GM18867 (cell line): ENCODE data around the gene SCFD2.
"Not testable (repeated sequence)": the region's sequence is repeated elsewhere in the genome, so short reads cannot be mapped to it uniquely, and the experiment has no call there.

Source experiments
- ATAC-seq: cut with Tn5 transposase; IDR thresholded peaks from one replicate; pipeline ENCODE4 v1.9.1; 2021; ENCODE audit warnings: mild to moderate bottlenecking, moderate library complexity; ENCODE audit not compliant: unreplicated experiment

The SCFD2 gene

DNA sequence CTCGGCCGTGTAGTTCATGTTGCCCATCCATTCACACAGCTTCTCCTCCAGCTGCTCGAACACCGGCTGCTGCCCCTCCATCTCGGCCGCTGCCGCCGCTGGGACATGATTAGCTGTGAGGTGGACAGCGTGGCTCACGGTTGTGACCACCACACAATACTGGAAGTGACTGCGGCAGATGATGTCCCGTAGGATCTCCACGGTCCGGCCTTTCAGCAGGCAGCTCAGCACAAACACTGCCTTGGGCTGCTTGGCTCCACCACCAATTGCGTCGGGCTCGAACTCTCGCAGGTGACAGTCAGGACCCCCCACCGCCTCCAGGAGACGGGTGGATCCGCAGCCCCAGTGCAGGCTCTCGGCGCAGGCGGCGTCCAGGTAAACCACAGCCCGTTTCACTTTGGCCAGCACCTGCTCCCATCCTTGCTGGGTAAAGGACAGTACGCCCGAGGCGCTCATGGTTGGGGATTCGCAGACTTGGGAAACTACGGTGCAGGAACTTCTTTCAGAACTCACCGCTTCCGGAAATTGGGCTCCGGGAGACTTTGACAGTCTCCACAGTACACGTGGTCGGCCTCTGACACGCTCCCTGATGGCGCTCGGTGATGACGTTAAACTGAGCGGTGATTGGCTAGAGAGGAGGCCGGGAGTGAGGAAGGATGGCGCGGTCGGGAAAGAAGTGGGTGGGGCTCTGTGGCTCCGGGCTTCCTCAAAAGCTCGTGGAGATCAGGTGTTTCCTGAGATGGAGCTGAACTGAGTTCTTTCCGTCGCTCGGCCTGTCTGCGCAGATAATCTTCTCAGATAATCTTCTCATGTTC, at the start of gene SCFD2:
TSS of gene SCFD2 (minus strand) at position 576 of the 815 bp plus-strand sequence.
- peak; percentile 98 for ATAC-seq

DNA sequence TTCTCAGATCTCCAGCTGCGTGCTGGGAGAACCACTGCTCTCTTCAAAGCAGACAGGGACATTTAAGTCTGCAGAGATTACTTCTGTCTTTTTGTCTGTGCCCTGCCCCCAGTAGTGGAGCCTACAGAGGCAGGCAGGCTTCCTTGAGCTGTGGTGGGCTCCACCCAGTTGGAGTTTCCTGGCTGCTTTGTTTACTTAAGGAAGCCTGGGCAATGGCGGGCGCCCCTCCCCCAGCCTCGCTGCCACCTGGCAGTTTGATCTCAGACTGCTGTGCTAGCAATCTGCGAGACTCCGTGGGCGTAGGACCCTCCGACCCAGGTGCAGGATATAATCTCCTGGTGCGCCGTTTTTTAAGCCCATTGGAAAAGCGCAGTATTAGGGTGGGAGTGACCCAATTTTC, 43.6 kb upstream of the SCFD2 start:
- ATAC-seq, result not testable (repeated sequence)

DNA sequence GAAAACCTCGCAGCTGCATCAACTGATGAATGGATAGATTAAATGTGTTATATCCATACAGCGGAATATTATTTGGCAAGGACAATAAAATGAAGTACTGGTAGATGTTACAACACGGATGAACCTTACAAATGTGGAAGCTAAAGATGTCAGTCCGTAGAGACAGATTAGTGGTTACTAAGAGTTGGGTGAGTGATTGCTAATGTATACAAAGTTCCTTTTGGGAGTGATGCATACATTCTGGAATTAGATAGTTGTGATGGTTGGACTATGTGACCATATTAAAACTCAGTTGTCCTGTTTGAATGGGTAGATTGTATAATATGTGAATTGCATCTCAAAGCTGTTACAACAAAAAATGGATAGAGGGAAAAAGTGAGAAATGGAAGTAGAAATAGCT, 14.4 kb upstream of the SCFD2 start:
- no peak for ATAC-seq

DNA sequence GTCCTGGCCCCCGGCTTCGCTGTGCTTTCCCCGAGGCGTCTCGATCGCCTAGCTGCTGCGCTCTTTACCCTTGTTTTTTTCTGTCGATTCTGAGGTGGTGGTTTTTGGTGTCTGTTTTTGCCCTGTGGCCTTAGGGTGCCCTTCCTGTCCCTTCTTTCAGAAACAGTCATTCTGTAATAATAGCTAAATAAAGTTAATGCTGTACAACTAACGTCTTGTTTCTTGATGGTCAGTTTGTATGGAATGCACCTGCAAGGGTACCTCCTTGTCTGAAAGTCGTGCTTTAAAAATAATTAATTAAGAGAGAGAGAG, 12.3 kb upstream of the SCFD2 start:
- ATAC-seq, result peak; percentile 48

DNA sequence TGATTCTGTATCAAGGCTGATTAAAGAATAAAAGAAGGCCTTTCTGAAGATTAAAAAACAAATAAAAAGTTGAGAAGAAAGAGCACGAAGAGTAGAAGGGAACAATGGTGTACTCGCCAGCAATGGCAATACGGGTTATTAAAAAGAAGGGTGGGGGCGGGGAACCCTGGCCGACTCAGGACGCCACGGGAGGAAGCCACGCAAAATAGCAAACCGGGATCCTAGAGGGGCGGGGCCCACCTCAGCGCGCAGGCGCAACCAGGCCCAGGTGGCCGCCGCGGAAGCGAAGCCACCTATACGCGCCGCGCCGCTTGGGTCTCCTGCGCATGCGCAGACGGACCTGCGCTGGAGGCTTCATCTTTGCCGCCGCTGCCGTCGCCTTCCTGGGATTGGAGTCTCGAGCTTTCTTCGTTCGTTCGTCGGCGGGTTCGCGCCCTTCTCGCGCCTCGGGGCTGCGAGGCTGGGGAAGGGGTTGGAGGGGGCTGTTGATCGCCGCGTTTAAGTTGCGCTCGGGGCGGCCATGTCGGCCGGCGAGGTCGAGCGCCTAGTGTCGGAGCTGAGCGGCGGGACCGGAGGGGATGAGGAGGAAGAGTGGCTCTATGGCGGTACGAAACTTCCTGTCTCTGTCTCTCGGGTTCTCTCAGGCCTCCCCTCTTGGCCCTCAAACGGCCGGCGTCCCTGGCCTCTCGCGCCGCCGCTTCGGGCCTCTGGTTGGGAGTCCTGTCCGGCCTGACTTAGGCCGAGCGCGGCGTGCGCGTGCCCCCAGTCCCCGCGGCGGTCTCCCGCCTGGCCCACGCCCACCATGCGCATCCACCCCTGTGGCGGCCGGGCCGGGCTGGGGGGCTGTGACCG, 11.7 kb upstream of the SCFD2 start, which contains the start of gene FIP1L1:
TSS of gene FIP1L1 (plus strand) at position 323 of the 852 bp plus-strand sequence. CDS start at position 521, 198 bp downstream.
- peak; percentile 87 for ATAC-seq

DNA sequence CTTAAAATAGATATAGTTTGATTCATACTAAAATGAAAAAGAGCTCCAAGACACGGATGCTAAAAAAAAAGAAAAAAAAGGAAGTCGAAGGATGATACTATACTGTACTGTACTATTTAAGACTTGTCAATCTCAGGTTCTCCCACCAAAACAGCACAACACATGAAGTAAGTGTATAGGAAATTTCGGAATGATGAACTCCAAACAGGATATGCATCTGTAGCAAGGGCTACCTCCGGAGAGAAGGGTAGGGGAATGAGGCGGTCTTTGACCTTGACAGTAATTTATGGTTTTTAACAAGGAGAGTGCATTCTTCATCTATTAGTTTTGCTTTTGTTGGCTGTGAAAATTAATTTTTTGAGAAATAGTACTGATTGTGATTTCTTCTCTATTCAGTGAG, 11.0 kb upstream of the SCFD2 start:
- no peak for ATAC-seq

DNA sequence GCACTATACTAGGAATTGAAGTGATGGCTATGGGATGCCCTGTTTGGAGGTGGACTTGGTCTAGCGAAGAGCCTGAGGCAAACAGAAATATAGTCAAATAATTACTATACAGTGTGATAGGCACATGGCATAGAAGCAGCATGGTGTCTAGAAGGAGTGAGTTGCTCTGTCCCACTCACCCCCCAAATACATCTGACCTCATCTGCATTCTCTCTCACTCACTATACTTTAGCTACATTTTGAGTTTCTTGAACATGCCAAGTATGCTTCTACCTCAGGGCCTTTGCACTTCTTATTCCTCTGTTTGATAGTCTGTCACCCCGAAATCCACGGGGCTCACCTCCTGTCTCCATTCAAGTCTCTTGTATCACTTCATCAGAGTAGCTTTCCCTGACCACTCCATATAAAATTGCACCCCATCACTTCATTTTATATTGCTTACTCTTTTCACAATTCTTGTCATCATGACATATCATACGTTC, 9.0 kb upstream of the SCFD2 start:
- ATAC-seq, result no peak

DNA sequence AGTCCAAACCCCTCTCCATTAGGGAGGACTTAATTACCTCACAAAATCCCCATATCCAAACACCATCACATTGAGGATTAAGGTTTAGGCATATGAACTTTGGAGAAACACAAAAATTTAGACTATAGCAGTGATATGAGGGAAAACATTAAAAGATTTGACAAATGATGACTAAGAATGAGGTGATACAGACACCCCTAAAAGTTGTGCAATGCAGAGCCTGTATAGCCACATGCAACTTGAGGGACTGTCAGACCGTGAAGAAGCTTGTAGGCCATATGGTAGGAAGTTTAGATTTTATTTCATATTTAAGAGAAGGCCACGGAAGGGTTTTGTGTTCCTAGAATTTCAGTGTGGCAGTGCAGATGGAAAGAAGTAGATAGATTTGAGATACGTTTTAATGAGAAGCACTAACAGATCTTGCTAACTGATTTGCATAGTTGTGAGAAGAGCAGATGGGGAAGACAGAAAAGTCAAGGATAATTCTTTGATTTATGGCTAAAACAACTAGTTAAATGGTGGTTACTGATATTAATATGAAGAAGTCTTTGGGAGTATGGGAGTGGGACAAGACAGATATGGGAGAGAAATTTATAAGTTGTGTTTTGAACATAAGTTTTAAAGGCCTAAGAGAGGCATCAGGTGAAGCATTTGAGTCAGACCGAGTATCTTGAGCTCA, 6.1 kb upstream of the SCFD2 start:
- no peak for ATAC-seq

DNA sequence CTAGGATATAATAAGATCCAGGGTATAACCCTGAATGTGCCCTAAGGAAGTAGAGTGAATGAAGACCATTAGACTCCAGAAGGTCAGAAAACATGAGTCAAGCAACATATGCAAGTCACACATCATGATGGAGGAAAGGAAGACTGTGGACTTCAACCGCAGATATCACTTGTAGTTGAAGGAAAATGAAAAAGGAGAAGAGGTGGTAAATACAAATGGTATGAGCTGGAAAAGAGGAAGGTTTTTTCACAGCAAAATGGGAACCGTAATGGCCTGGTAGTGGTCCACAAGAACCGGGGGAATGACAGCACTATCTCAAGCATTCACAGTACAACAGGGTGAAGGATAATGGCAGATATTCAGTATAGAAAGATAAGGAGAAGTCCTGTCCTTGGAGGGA, 5.2 kb upstream of the SCFD2 start:
- no peak for ATAC-seq

DNA sequence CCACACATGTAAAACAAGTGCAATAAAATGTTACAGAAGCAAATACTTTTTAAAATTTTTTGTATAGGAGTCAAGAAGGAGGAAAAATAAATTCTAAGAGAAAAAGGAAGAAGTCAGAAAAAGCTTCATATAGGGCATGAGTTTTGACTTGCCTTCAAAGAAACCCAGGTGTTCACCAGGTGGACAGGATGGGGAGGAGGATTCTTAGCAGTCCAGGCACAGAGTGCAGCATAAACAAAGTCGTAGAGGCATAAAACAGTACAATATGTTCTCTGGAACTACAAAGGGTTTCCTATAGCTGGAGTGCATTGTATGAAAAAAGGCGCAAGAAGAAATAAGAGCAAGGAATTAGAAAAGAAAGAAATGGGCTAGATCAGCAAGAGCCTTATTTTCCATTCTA, 1.9 kb upstream of the SCFD2 start:
- ATAC-seq, result no peak

DNA sequence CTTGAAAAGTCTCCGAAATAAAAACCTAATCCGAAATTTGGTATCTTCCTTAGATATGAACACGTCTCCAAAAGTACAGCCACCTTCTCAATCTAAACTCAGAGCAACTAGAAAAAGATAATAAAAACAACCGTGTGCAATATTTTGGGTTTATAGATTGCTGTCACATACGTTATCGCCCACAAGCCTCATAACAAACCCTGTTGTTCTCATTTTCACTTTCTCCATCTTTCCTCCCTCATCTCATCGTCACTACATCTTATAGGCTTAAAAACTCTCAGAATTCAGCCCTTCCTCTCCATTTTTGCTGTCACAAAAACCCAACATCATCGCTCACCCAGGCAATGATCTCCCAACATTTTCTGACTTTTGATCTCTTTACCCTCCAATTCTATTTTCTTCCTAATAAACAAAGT, 448 bp upstream of the SCFD2 start:
- peak; percentile 26 for ATAC-seq

DNA sequence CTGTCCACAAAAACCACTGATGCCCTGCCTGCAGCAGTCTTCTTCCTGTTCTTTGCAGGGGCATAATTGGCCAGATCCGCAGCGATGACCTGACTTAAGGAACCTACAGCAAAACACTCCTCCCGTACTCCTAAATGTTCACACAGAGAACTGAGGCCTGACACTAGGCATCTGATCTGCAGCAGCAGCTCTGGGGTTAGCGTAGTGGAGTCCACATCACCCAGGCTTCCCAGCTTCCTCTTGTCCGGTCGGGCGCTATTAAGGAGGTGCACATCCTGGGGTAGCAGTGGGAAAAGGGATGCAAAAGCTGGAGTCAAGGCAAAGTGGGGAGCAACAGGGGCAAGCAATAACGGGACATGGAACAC, 758 bp downstream of the SCFD2 start:
- peak; percentile 12 for ATAC-seq

DNA sequence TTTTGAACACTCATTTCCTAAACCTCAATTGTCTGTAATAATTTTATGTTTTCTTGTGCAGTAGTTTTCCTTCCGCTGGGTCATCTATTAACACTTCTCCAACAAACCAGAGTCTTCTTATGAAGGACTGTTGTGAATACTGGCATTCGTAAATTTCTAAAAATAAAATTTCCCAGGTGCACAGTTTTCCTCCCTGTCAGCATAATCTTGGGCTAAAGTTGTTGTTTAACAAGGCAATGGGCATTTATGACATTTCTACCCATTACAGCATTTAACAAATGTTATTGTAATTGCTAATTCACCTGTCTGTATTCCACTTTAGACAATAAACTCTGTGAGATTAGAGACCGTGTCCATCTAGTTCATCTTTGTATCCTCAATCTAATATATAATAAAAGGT, 1.2 kb downstream of the SCFD2 start:
- no peak for ATAC-seq

DNA sequence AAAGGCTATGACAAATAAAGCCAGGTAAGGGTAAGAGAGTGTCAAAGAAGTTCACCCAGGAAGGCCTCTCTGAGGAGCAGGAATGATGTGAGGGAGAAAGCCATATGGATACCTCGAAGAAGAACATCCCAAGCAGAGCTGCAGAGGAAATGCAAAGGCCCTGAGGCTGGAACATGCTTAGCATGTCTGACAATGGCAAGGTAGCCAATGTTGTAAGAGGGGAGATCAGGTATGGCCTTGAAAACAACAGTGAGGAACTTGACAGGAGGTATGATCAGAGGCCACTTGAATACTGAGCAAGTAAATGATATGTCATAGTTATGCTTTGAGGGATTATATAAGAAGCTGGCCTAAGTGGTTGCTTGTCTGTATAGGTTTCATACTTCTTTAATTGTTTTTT, 3.8 kb downstream of the SCFD2 start:
- ATAC-seq, result no peak

DNA sequence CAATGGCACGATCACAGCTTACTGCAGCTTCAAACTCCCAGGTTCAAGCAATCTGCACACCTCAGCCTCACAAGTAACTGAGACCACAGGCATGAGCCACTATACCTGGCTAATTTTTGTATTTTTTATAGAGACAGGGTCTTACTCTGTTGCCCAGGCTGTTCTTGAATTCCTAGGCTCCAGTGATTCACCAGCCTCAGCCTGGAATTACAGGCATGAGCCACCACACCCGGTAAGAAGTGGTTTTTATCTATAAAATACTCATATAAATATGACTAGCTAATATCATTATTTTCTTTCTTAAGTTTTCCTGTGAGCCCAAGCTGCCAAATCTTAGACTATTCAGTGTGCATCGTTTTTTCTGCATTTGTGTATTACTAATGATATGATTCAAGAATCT, 4.4 kb downstream of the SCFD2 start:
- ATAC-seq, result no peak

DNA sequence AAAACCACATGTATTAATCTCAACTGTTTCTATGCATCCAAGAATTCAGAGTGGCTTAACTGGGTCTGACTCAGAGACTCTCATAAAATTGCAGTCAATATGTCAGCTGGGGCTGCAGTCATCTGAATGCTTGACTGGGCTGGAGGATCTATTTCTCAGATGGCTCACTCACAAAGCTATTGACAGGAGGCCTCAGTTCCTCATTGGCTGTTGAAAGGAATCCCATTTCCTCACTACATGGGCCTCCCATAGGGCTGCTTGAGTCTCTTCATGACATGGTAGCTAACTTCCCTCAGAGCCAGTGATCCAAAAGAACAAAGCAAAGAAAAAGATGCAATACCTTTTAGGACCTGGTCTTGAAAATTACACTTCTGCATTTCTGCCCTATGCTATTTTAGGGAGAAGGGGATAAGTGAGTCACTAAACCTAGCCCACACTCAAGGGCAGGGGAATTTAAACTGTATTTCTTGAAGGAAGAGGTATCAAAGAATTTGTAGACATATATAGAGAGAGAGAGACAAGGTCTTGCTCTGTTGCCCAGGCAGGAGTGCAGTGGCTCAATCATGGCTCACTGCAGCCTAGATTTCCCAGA, 9.8 kb downstream of the SCFD2 start:
- no peak for ATAC-seq

DNA sequence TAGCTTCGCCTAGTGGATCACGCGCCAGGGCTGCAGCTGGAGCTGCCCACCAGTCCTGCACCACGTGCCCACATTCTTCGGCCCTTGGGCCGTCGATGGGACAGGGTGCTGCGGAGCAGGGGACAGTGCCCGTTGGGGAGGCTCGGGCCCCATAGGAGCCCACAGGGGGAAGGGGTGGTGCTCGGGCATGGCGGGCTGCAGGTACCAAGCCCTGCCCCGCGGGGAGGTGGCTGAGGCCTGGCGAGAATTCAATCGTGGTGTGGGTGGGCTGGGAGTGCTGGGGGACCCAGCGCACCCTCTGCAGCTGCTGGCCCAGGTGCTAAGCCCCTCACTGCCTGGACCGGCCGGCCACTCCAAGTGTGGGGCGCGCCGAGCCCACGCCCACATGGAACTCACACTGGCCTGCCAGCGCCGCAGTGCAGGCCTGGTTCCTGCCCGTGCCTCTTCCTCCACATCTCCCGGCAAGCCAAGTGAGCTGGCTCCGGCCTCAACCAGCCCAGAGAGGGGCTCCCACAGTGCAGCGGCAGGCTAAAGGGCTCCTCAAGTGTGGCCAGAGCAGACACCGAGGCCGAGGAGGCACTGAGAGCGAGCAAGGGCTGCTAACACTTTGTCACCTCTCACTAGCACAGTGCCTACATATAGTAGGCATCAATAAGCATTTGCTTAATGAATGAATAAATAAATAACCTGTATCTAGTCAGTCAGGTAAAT, 11.7 kb downstream of the SCFD2 start:
- no peak for ATAC-seq

DNA sequence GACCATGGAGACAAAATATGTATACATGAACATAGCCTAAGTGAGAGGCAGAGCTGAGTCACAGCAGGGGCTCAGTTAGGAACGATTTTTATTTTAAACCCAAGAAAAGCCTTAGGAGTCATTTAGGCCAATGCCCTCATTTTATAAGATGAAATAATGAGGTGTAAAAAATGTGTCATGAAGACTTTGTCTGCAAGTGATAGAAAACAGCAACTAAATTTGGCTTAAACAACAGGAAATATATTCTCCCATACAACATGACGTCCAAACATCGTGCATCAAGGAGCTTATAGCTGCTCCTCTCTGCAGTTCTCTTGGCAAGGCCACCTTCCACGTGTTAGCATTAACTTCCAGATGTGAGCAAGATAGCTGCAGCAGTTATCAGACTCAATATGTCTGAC, 16.8 kb downstream of the SCFD2 start:
- ATAC-seq, result no peak

DNA sequence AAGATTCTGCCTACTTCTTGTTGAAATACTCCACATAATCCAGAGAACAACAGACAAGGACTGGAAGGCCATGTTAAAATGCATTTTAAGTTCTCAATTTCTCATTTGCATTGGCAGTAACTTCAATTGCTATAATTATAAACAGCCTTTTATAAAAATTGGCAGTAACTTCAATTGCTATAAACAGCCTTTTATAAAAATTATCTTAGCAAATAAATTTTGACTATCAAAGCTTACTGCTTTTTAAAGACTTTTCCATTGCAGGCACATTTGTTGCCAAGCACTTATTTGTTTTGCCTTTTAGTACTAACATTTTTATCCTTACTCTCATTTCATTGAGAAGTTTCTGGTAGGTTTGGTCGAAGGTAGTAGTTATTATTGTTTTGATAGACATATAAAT, 17.8 kb downstream of the SCFD2 start:
- no peak for ATAC-seq
